Amygdala (tissue), 56 donors: ENCODE results near the gene DHRS1.

Experiments used
- DNase-seq, 56 donors: peaks; one replicate each; lab custom pipeline; 2025; lab: John Stamatoyannopoulos, UW

The DHRS1 gene

GRCh38 chr14:24269368-24269767 lies 30.2 kb downstream of the DHRS1 start:
- no peak for DNase-seq

GRCh38 chr14:24268225-24268624 lies 31.4 kb downstream of the DHRS1 start:
- DNase-seq: no peak

- no peak for DNase-seq
These were observed 32.1 kb downstream of the DHRS1 start for GRCh38 chr14:24267516-24267915.

GRCh38 chr14:24266344-24267244 lies 33.0 kb downstream of the DHRS1 start:
- DNase-seq: no peak

- DNase-seq: no peak
These were observed 35.3 kb downstream of the DHRS1 start for GRCh38 chr14:24264298-24264697.

GRCh38 chr14:24263848-24264247 lies 35.7 kb downstream of the DHRS1 start:
- DNase-seq: no peak

- no peak for DNase-seq
These were observed 36.5 kb downstream of the DHRS1 start, which contains the start of gene TGM1 for GRCh38 chr14:24262821-24263733. Gene TGM1, minus strand, starts transcription at chr14:24263177. Its CDS starts 825 bp downstream, at chr14:24262352.

- DNase-seq: no peak
These were observed 37.6 kb downstream of the DHRS1 start for GRCh38 chr14:24261969-24262327.

GRCh38 chr14:24261256-24261968 lies 38.2 kb downstream of the DHRS1 start:
- DNase-seq: no peak

GRCh38 chr14:24260780-24261157 lies 38.8 kb downstream of the DHRS1 start:
- no peak for DNase-seq

GRCh38 chr14:24260026-24260779 lies 39.4 kb downstream of the DHRS1 start:
- no peak for DNase-seq

GRCh38 chr14:24259282-24260025 lies 40.1 kb downstream of the DHRS1 start:
- no peak for DNase-seq

- DNase-seq: no peak
These were observed 40.9 kb downstream of the DHRS1 start for GRCh38 chr14:24258548-24259265.

GRCh38 chr14:24258119-24258518 lies 41.5 kb downstream of the DHRS1 start:
- DNase-seq: no peak

GRCh38 chr14:24256960-24257359 lies 42.6 kb downstream of the DHRS1 start:
- DNase-seq: no peak

GRCh38 chr14:24255931-24256711 lies 43.5 kb downstream of the DHRS1 start:
- no peak for DNase-seq

- no peak for DNase-seq
These were observed 44.1 kb downstream of the DHRS1 start for GRCh38 chr14:24255438-24255837.
